IPS-18a (cell line): ENCODE results near the gene LDLRAD3.
"Not testable (repeated sequence)": the region's sequence is repeated elsewhere in the genome, so short reads cannot be mapped to it uniquely, and the experiment has no call there.

Experiments
- H3K27ac ChIP-seq: one replicate; pipeline ENCODE4 v1.5.1; 2013; ENCODE audit warnings: low read length
- H3K27me3 ChIP-seq: one replicate; pipeline ENCODE4 v1.6.1; 2013; ENCODE audit warnings: mild to moderate bottlenecking, low read length; ENCODE audit not compliant: control insufficient read depth, insufficient read depth
- H3K36me3 ChIP-seq: one replicate; pipeline ENCODE4 v1.6.1; 2013; ENCODE audit warnings: low read depth, low read length; ENCODE audit not compliant: control insufficient read depth
- H3K4me1 ChIP-seq: one replicate; pipeline ENCODE4 v1.6.1; 2013; ENCODE audit warnings: low read depth, low read length; ENCODE audit not compliant: control insufficient read depth
- H3K4me3 ChIP-seq: one replicate; pipeline ENCODE4 v1.5.1; 2013; ENCODE audit warnings: low read length
- H3K9ac ChIP-seq: one replicate; pipeline ENCODE4 v1.6.1; 2013; ENCODE audit warnings: mild to moderate bottlenecking, low read length, moderate library complexity
- H3K9me3 ChIP-seq: one replicate; pipeline ENCODE4 v1.6.1; 2013; ENCODE audit warnings: low read depth, low read length; ENCODE audit not compliant: control insufficient read depth

LDLRAD3 gene

DNA sequence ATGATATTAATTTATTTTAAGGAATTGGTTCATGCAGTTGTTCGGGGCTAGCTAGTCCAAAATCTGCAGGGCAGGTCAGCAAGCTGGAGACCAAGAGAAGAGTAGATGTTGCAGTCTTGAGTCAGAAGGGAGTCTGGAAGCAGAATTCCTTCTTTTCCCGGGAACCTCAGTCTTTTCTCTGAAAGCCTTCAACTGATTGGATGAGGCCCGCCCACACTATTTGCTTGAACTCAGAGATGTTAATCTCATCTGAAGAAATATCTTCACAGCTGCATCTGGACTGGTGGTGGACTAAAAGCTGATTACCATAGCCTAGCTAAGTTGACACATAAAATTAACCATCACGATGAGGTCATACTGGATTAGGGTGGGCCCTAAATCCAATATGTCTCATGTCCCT lies 223.2 kb downstream of the LDLRAD3 start:
- Histone ChIP-seq H3K36me3 (no peaks in the 10 kb centered on the region), H3K9me3 (no peaks in the 10 kb centered on the region), H3K4me1 (no peaks in the 10 kb centered on the region), H3K9ac (no peak overlapping the region), H3K27ac (no peak overlapping the region), H3K27me3 (no peaks in the 10 kb centered on the region), H3K4me3 (no peak overlapping the region)

DNA sequence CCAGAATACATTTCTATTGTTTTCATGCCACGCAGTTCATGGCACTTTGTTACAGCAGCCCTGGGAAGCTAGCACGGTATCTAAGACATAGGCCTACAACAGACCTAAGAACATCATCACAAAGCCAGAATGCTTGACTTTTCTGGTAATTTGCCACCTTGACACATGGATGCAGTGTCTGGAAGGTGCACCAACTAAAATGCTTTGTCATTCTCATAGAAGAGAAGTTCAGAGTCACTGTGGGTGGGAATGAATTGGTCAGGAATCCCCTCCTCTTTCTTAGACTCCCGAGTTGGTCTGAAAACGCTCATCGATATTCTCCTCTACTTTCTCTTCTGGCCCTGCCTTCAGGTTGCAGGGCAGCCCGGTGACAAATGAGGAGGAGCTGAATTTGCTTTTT lies 223.9 kb downstream of the LDLRAD3 start:
- Histone ChIP-seq H3K36me3 (no peaks in the 10 kb centered on the region), H3K9ac (no peak overlapping the region), H3K27ac (no peak overlapping the region), H3K9me3 (no peaks in the 10 kb centered on the region), H3K4me3 (no peak overlapping the region), H3K4me1 (no peaks in the 10 kb centered on the region), H3K27me3 (no peaks in the 10 kb centered on the region)

DNA sequence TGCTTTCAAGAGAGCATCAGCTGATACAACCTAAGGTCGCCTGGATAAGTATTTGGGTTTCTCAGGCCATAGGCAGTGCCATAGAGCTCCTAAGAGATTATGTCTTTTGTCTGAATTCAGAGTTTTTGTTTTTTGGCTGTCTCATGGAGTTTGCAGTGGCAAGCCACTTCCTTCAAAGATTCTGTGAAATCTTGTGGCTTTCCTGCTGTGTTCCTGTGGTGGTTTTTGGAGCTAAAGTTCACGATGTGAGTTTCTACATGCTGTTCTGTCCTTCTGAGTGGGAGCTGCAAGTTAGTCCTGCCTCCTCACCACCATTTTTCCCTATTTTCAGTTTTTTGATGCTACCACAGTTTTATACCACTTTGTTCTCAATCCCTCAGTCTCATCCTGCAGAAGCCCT lies 234.0 kb downstream of the LDLRAD3 start:
- Histone ChIP-seq H3K27ac (no peak overlapping the region), H3K9ac (no peak overlapping the region), H3K9me3 (no peaks in the 10 kb centered on the region), H3K27me3 (no peaks in the 10 kb centered on the region), H3K36me3 (no peaks in the 10 kb centered on the region), H3K4me3 (no peak overlapping the region), H3K4me1 (no peaks in the 10 kb centered on the region)

DNA sequence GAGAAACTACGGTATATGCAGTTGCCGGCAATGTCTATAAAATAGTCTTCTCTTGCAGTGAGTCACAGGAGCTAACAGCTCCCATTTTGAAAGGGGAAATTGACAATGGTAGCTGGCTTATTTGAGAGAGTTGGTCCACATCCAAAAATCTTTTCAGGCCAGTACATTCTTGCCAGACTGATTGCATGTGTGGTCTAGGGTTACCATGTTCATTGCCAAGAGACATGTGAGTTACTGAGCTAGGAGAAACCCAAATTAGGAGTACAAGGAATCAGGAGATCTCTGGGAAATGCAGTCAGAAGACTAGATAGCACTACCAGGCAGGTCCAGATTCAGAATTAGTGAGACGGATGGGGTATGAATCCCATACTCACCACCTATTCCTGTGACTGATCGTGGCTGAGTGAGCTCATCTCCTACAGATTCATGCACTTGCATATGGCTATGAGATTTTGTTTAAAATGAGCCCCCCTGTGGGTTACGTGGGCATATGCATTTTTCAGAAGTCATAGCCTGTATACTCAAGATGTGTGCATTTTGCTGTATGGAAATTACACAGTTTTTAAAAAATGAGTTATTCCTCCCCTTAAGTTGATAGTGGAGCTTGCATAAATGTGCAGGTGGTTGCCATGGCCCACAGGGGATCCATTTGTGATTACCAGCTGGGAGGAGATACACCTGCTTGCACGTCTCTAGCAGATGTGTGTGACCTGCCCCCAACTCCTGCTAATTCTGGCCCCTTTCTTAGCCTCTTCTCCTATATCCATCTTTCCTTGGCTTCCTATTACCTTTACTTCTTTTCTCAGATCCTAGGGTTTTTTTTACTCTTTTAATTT lies 242.7 kb downstream of the LDLRAD3 start:
- no peaks in the 10 kb centered on the region for H3K36me3 ChIP-seq
- H3K9ac ChIP-seq = no peak overlapping the region
- no peaks in the 10 kb centered on the region for H3K9me3 ChIP-seq
- no peaks in the 10 kb centered on the region for H3K4me1 ChIP-seq
- H3K27ac ChIP-seq = no peak overlapping the region
- H3K4me3 ChIP-seq = no peak overlapping the region
- H3K27me3 ChIP-seq = no peaks in the 10 kb centered on the region

DNA sequence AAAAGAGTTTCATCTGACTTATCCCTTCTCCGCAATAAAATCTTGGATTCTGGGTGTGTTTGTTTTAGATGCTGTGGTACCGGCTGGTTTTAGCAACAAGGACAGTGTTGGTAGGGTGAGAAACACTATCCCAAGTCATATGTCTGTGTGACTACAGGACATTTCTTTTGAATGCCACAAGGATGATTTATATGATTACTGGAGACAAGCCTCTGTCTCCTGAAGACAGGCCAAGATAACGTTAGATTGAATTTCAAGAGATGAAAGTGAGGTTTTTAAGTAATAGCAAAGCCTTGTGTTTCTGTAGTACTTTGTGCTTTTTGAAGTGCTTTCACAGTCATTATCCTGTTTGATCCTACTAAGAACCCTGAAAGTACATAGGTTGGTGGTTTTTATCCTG lies 243.8 kb downstream of the LDLRAD3 start:
- H3K4me3 ChIP-seq = no peak overlapping the region
- H3K4me1 ChIP-seq = no peaks in the 10 kb centered on the region
- no peaks in the 10 kb centered on the region for H3K36me3 ChIP-seq
- no peaks in the 10 kb centered on the region for H3K9me3 ChIP-seq
- no peak overlapping the region for H3K9ac ChIP-seq
- no peaks in the 10 kb centered on the region for H3K27me3 ChIP-seq
- no peak overlapping the region for H3K27ac ChIP-seq

DNA sequence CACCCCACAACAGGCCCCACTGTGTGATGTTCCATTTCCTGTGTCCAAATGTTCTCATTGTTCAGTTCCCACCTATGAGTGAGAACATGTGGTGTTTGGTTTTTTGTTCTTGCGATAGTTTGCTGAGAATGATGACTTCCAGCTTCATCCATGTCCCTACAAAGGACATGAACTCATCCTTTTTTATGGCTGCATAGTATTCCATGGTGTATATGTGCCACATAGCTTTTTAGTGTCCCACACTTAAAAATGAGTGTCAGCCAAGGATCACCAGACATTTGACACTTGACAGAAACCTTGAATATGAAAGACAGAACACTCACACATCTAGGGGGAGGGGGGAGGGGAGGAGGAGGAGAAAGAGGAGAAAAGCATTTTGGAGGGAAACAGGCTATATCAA lies 245.9 kb downstream of the LDLRAD3 start:
- not testable (repeated sequence) for H3K9ac ChIP-seq, H3K4me3 ChIP-seq, H3K4me1 ChIP-seq, H3K27ac ChIP-seq, H3K9me3 ChIP-seq, H3K36me3 ChIP-seq, H3K27me3 ChIP-seq

DNA sequence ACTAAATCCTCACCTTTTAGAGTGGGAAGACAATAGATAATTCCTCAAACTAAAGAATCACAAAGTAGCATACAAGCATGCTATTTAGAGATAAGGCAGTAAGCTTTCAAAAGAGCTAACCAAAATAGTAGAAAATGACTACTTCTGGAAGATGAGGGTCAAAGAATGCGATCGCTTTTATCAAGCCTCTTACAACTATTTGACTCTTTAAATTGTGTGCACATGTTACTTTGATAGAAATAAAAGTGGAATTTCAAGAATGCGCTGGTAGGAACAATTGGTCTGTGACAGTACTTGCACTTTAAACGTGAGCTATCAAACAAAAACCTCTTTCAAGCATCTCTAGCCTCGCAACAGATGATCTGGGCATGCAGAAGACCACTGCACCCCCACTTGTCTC lies 248.1 kb downstream of the LDLRAD3 start:
- Histone ChIP-seq H3K9me3 (no peaks in the 10 kb centered on the region), H3K4me1 (peaks cover 21% of the 10 kb centered on the region), H3K9ac (no peak overlapping the region), H3K4me3 (no peak overlapping the region), H3K27me3 (no peaks in the 10 kb centered on the region), H3K36me3 (no peaks in the 10 kb centered on the region), H3K27ac (no peak overlapping the region)

DNA sequence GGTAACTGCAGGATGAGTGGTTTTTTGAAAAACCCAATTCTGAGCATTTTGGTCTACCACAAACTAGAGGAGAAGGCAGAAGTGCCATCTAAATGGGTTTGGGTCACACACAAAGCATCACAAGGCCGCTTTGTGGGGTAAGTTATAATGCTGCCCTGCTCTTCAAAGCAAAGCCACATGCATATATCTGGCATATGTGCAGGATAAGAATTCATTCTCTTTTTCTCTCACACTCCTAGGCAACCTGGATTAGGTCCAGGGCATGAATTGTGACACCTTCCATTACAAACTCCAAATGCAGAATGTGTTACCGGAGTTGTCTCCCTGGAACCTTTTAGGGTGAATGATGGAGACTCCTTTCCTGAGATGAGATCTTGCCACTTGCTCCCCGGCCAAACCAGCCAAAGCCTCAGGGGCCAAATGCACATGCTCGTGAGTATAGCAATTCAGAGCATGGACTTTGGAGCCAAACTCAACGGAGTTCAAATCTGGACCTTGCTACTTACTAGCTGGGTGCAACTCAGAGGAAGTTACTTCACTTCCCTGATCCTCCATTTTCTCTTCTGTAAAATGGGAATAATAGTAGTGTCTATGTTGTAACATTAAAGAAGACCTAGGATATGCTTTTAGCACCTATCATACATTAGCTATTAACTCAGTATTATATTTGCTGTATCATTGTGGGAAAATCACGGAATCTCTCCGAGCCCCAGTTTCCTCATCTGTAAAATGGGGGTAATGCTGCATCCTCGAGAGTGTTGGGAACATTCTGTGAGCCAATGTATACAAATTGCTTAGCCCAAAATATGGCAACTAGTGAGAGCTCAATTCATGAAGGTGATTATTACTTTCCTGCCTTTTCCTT lies 248.8 kb downstream of the LDLRAD3 start:
- H3K9me3 ChIP-seq = no peaks in the 10 kb centered on the region
- H3K27ac ChIP-seq = no peak overlapping the region
- no peak overlapping the region for H3K4me3 ChIP-seq
- H3K4me1 ChIP-seq = peaks cover 21% of the 10 kb centered on the region
- H3K36me3 ChIP-seq = no peaks in the 10 kb centered on the region
- no peaks in the 10 kb centered on the region for H3K27me3 ChIP-seq
- H3K9ac ChIP-seq = no peak overlapping the region

DNA sequence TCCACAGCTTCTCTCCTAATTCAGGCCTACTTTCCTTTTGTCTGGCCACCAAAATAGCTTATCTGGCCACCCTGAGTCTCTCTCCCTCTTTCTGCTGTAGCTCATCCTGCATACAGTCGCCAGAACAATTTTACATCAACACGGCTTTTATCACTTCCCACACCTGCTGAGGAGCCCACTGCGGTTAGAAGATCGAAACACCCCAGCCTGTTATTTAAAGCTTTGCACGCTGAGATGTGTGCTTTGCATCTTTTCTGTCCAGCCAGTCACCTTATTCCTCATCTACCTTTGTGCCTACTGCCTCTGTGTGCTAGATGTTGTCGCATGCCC lies 249.4 kb downstream of the LDLRAD3 start:
- Histone ChIP-seq H3K4me1 (peaks cover 21% of the 10 kb centered on the region), H3K9me3 (no peaks in the 10 kb centered on the region), H3K27me3 (no peaks in the 10 kb centered on the region), H3K9ac (no peak overlapping the region), H3K27ac (no peak overlapping the region), H3K36me3 (peaks cover under 1% of the 10 kb centered on the region), H3K4me3 (no peak overlapping the region)

DNA sequence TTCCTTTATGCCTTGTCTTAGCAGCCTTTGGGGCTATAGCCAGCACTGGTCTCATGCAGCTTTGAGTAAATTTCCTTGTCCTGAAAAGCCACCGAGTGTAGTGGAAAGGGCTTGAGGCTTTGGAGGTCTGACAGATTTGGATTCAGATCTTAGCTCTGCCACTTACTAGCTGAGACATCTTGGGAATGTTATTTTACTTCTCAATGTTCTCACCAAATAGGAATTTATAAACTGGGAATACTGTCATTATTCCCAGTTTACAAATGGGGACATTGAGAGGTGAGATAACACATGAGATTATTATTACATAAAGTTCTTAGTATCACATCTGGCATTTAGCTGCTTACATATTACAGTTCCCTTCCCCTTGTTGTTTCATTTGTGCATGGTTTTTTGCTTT lies 249.9 kb downstream of the LDLRAD3 start:
- no peak overlapping the region for H3K27ac ChIP-seq
- peaks cover 21% of the 10 kb centered on the region for H3K4me1 ChIP-seq
- no peaks in the 10 kb centered on the region for H3K9me3 ChIP-seq
- H3K27me3 ChIP-seq = no peaks in the 10 kb centered on the region
- H3K9ac ChIP-seq = no peak overlapping the region
- no peak overlapping the region for H3K4me3 ChIP-seq
- peaks cover 4% of the 10 kb centered on the region for H3K36me3 ChIP-seq

DNA sequence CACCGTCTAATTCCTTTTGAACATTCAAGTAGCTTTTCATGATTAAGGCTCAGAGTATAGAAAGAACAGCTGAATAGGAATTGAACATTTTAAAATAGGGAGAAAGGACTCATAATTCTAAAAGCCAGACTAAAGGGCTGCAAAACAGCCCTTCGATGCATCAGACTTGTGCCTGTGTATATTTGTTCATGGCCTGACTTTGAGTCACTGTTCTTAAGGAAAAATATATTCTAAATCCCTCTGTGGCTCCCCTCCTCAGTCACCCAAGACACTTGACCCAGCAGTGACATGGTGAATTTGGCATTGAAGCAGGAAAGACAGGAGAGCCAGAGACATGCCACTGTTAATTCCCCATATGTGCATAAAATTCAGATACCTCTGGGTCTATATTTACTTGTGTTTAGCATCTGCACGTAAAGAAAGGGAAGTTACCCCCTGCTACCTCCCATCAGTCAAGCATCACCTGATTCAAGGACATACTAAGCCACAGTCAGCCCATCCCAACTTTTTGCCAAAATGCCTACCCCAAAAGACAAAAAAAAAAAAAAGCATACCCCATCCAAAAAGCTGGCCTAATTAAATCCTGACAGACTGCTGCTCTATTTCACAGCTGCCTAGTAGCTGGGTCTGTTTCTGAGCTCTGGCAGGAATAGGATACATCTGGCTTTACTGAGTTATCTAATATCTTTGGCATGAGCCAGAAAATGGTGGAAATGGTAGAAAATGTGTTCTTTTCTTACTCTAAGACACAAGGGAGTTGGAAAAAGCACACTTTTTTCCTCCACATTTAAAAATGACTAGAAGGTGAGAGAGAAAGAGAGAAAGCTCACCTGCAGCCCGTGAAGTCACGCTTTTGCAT lies 251.9 kb downstream of the LDLRAD3 start:
- H3K9me3 ChIP-seq = no peaks in the 10 kb centered on the region
- H3K4me1 ChIP-seq = peaks cover 21% of the 10 kb centered on the region
- no peak overlapping the region for H3K9ac ChIP-seq
- H3K27me3 ChIP-seq = no peaks in the 10 kb centered on the region
- H3K4me3 ChIP-seq = no peak overlapping the region
- no peak overlapping the region for H3K27ac ChIP-seq
- H3K36me3 ChIP-seq = peaks cover 4% of the 10 kb centered on the region
